GM12878 (cell line): ENCODE data around the gene SPIB. TPM values are rescaled to one million over a fixed set of nuclear protein-coding genes. Genes with fewer than 3 reads are reported as not detected.
A peak's percentile ranks its signal among the peaks of the same experiment; 100 is the strongest.

Experiments used
- ATAC-seq: fragments of 200-7000 bp; cut with Tn5 transposase; 3 replicates; pipeline ENCODE4 v1.9.1; 2020; ENCODE audit warnings: mild to moderate bottlenecking, moderate library complexity
- BruUV-seq: library from RNA; stranded (reverse); fragments of 400-500 nt; replicated peaks from 2 replicates; lab custom pipeline; 2021; lab: Mats Ljungman, UMichigan
- CTCF ChIA-PET: fragments of 300-600 bp; sonication (Branson Sonifier 250); formaldehyde crosslinking; extraction: SDS; loops from one replicate; lab custom pipeline; 2021; ENCODE audit warnings: inconsistent platforms; lab: Yijun Ruan, JAX
- POLR2A ChIA-PET: fragments of 350-600 bp; formaldehyde crosslinking; extraction: SDS; loops from one replicate; lab custom pipeline; 2021; ENCODE audit warnings: inconsistent platforms; lab: Charles Lee
- RAD21 ChIA-PET: fragments of 300-600 bp; sonication (Branson Sonifier 250); formaldehyde crosslinking; loops from one replicate; lab custom pipeline; 2023; ENCODE audit warnings: antibody characterized with exemption; ENCODE audit not compliant: unreplicated experiment; lab: Charles Lee
- SMC1A ChIA-PET: fragments of 300-600 bp; sonication (Branson Sonifier 250); formaldehyde crosslinking; loops from one replicate; lab custom pipeline; 2023; ENCODE audit not compliant: unreplicated experiment, uncharacterized antibody; lab: Charles Lee
- DNase-seq: peaks from one replicate; pipeline ENCODE4 v3.0.0-alpha.2; 2011; ENCODE audit warnings: low read depth, low spot score
- FAIRE-seq: peaks from 3 replicates; lab custom pipeline; 2011; peaks lifted over from hg19 to GRCh38; lab: Jason Lieb, UNC
- H2AFZ ChIP-seq: 2 replicates; pipeline ENCODE4 v1.6.0; 2011; ENCODE audit warnings: low read depth, low read length, control low read depth; ENCODE audit not compliant: control insufficient read depth
- H3K27ac ChIP-seq: 2 replicates; pipeline ENCODE4 v1.5.1; 2011; ENCODE audit warnings: control low read depth; ENCODE audit not compliant: control insufficient read depth, insufficient read depth
- H3K27me3 ChIP-seq, 2 experiments: replicated peaks in 1 of 2; 2 replicates each; pipeline versions ENCODE4 v1.6.0 to v1.6.1; 2011; ENCODE audit warnings: low read length in 1 of 2; ENCODE audit not compliant: control insufficient read depth in 2 of 2, insufficient read depth in 2 of 2
- H3K36me3 ChIP-seq, 2 experiments: 2 replicates each; pipeline ENCODE4 v1.5.1; 2011; ENCODE audit warnings: low read length in 1 of 2; ENCODE audit not compliant: control insufficient read depth in 2 of 2, insufficient read depth in 2 of 2
- H3K4me1 ChIP-seq: 2 replicates; pipeline ENCODE4 v1.6.1; 2011; ENCODE audit warnings: mild to moderate bottlenecking, low read length, moderate library complexity, mixed read lengths; ENCODE audit not compliant: control insufficient read depth, insufficient read depth
- H3K4me2 ChIP-seq: 2 replicates; pipeline ENCODE4 v1.6.0; 2011; ENCODE audit warnings: control low read depth; ENCODE audit not compliant: control insufficient read depth, insufficient read depth
- H3K4me3 ChIP-seq: fragments of 200-600 bp; sonication (generic); 2 replicates; pipeline ENCODE4 v1.5.1; 2016
- H3K79me2 ChIP-seq: 2 replicates; pipeline ENCODE4 v1.6.0; 2011; ENCODE audit warnings: low read length; ENCODE audit not compliant: control insufficient read depth, insufficient read depth
- H3K9ac ChIP-seq: 2 replicates; pipeline ENCODE4 v1.8.0; 2011; ENCODE audit warnings: low read length, control low read depth, mixed read lengths; ENCODE audit not compliant: control insufficient read depth, insufficient read depth
- H3K9me3 ChIP-seq: replicated peaks from 3 replicates; pipeline ENCODE4 v1.5.1; 2011; ENCODE audit warnings: mild to moderate bottlenecking, low read length; ENCODE audit not compliant: control insufficient read depth, insufficient read depth
- H4K20me1 ChIP-seq: 2 replicates; pipeline ENCODE4 v1.6.0; 2011; ENCODE audit not compliant: control insufficient read depth, insufficient read depth
- GATAD2B ChIP-seq: fragments of 450-650 bp; conservative IDR thresholded peaks from 2 replicates; pipeline ENCODE4 v1.6.1; 2017; ENCODE audit warnings: low read depth, mild to moderate bottlenecking, moderate library complexity
- HDAC6 ChIP-seq: fragments of 200-600 bp; sonication (generic); IDR thresholded peaks from one replicate; pipeline ENCODE4 v1.8.0; 2017; ENCODE audit warnings: antibody characterized with exemption; ENCODE audit not compliant: unreplicated experiment
- IKZF2 ChIP-seq, 2 experiments: fragments of 450-650 bp; IDR thresholded peaks; 2 replicates each; pipeline ENCODE4 v1.6.1; 2017; ENCODE audit warnings: mild to moderate bottlenecking in 2 of 2, moderate library complexity in 2 of 2
- IRF4 ChIP-seq: IDR thresholded peaks from 2 replicates; pipeline ENCODE4 v1.6.1; 2011; ENCODE audit warnings: low read depth, low read length
- POLR2A ChIP-seq: IDR thresholded peaks from 2 replicates; pipeline ENCODE4 v1.6.1; 2011; ENCODE audit warnings: low read depth, mild to moderate bottlenecking, low read length
- POLR2AphosphoS2 ChIP-seq: IDR thresholded peaks from 2 replicates; pipeline ENCODE4 v1.6.1; 2011; ENCODE audit warnings: low read depth, mild to moderate bottlenecking, low read length, improper control_type of control experiment, moderate library complexity
- ZBTB40 ChIP-seq: fragments of 450-650 bp; IDR thresholded peaks from 2 replicates; pipeline ENCODE4 v1.6.1; 2016; ENCODE audit warnings: mild to moderate bottlenecking, moderate library complexity, borderline replicate concordance
- ZNF687 ChIP-seq: fragments of 450-650 bp; IDR thresholded peaks from 2 replicates; pipeline ENCODE4 v1.6.1; 2017; ENCODE audit warnings: mild to moderate bottlenecking, moderate library complexity
- WGBS: methylation state at CpG from one replicate; pipeline ENCODE4 v1.1.6; 2016; ENCODE audit warnings: low lambda C conversion rate; ENCODE audit not compliant: insufficient replicate concordance, insufficient coverage; ENCODE audit errors: missing lambda C conversion rate; 5-methylcytosine and 5-hydroxymethylcytosine counted together
- in situ Hi-C: fragments of 300-500 bp; cut with MboI; formaldehyde crosslinking; loops from 9 replicates; pipeline ENCODE4 v1.14.3; 2018; ENCODE audit warnings: mixed read lengths
- intact Hi-C: fragments of 100-400 bp; cut with micrococcal nuclease; formaldehyde crosslinking; loops from one replicate; pipeline ENCODE4 v1.14.2; 2022; ENCODE audit not compliant: unreplicated experiment
- polyA plus RNA-seq, 11 experiments: library from polyadenylated mRNA; depleted of rRNA in 4 of 11; unstranded in 6 of 11; stranded (reverse) in 5 of 11; fragments of >200 nt; fragmentation: Nextera tagmentation in 4 of 11; fragmentation: Illumina TruSeq in 1 of 11; extraction: Ambion mirVana in 4 of 11; extraction: Trizol in 1 of 11; gene quantifications; 1 replicate in 1 of 11; 2 replicates in 10 of 11; pipeline versions ENCODE4 v1.2.1 to v1.2.3, GENCODE V29; 2011 to 2016; ENCODE audit warnings: inconsistent platforms in 2 of 11, missing spikeins in 2 of 11, low read depth in 1 of 11
- total RNA-seq, 4 experiments: library from RNA; depleted of rRNA in 3 of 4; stranded (reverse); fragments of >200 nt in 3 of 4; fragmentation: Illumina TruSeq in 1 of 4; extraction: Trizol in 1 of 4; gene quantifications; 2 replicates each; pipeline versions ENCODE4 v1.2.1 to v1.2.3, GENCODE V29; 2013 to 2021
- TF ChIP-seq, protein P1 (sequence below): IDR thresholded peaks from 2 replicates; pipeline ENCODE4 v1.6.1; 2012; ENCODE audit warnings: mild to moderate bottlenecking, low read depth, low read length
- TF ChIP-seq, protein P2 (sequence below): IDR thresholded peaks from 2 replicates; pipeline ENCODE4 v1.6.1; 2011; ENCODE audit warnings: low read depth, low read length, improper control_type of control experiment, borderline replicate concordance

The SPIB gene
- total and polyA plus RNA-seq, 10 of the 15 experiments (the other 5 are each of a cell fraction or from before 2014, with no cell fraction given): 3.5 to 123 (median 56.0) TPM

DNA sequence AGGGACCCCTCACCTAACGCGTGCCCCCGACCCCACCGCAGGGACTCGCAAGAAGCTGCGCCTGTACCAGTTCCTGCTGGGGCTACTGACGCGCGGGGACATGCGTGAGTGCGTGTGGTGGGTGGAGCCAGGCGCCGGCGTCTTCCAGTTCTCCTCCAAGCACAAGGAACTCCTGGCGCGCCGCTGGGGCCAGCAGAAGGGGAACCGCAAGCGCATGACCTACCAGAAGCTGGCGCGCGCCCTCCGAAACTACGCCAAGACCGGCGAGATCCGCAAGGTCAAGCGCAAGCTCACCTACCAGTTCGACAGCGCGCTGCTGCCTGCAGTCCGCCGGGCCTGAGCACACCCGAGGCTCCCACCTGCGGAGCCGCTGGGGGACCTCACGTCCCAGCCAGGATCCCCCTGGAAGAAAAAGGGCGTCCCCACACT is 9.3 kb downstream of the SPIB start:
- POLR2A ChIA-PET: interaction anchor here (4.2 kb wide), 1 partner anchor 10 kb away, joined by 26 read pairs; the partner anchor contains the start of gene SPIB
- SMC1A ChIA-PET: no interaction called here
- in situ Hi-C loops: no loop called here
- Histone ChIP-seq H2AFZ (no peak overlapping the region; the same call in 1 of the 2 replicates), H4K20me1 (peaks cover 4% of the 10 kb centered on the region), H3K9me3 (no peaks in the 10 kb centered on the region), H3K27ac (peak overlapping the region; percentile 24; the same call in 1 of the 2 replicates), H3K4me2 (peak overlapping the region; percentile 7), H3K79me2 (no peaks in the 10 kb centered on the region; the same call in 1 of the 2 replicates), H3K27me3 (no peaks in the 10 kb centered on the region), H3K4me3 (no peak overlapping the region), H3K36me3 (peaks cover 9 to 10% of the 10 kb centered on the region in 2 experiments; a peak in 3 of 4 replicates), H3K9ac (no peak overlapping the region), H3K4me1 (peaks cover 50% of the 10 kb centered on the region)
- 38% methylated on average over 31 of the region's 38 CpGs for WGBS
- RAD21 ChIA-PET: interaction anchor here (0.9 to 1.1 kb wide), 2 partner anchors 11 to 81 kb away, joined by 3 read pairs; no protein-coding TSS in a partner anchor
- ATAC-seq: peak; percentile 20
- CTCF ChIA-PET: interaction anchor here (0.5 to 2.1 kb wide), 5 partner anchors 9 to 112 kb away, joined by 3 to 6 read pairs (median 3); partner anchors contain the start of gene SPIB
- no TSS peak for BruUV-seq
- no peak for DNase-seq
- intact Hi-C loops: no loop called here
- no peak for FAIRE-seq
- TF ChIP-seq HDAC6 (no peak), GATAD2B (no peak), ZNF687 (0 out of 2 replicates have a peak, but pooled peaks have one; percentile 22), IKZF2 (IDR thresholded peaks at IDR 0.05) (peak in 1 of 2 experiments; percentile 32; a peak in 1 of 4 replicates), POLR2A (peak; percentile 54), ZBTB40 (no peak), POLR2AphosphoS2 (0 out of 2 replicates have a peak, but pooled peaks have one; percentile 14), IRF4 (no peak)
- TF ChIP-seq, protein P1, sequence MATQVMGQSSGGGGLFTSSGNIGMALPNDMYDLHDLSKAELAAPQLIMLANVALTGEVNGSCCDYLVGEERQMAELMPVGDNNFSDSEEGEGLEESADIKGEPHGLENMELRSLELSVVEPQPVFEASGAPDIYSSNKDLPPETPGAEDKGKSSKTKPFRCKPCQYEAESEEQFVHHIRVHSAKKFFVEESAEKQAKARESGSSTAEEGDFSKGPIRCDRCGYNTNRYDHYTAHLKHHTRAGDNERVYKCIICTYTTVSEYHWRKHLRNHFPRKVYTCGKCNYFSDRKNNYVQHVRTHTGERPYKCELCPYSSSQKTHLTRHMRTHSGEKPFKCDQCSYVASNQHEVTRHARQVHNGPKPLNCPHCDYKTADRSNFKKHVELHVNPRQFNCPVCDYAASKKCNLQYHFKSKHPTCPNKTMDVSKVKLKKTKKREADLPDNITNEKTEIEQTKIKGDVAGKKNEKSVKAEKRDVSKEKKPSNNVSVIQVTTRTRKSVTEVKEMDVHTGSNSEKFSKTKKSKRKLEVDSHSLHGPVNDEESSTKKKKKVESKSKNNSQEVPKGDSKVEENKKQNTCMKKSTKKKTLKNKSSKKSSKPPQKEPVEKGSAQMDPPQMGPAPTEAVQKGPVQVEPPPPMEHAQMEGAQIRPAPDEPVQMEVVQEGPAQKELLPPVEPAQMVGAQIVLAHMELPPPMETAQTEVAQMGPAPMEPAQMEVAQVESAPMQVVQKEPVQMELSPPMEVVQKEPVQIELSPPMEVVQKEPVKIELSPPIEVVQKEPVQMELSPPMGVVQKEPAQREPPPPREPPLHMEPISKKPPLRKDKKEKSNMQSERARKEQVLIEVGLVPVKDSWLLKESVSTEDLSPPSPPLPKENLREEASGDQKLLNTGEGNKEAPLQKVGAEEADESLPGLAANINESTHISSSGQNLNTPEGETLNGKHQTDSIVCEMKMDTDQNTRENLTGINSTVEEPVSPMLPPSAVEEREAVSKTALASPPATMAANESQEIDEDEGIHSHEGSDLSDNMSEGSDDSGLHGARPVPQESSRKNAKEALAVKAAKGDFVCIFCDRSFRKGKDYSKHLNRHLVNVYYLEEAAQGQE: no peak
- TF ChIP-seq, protein P2, sequence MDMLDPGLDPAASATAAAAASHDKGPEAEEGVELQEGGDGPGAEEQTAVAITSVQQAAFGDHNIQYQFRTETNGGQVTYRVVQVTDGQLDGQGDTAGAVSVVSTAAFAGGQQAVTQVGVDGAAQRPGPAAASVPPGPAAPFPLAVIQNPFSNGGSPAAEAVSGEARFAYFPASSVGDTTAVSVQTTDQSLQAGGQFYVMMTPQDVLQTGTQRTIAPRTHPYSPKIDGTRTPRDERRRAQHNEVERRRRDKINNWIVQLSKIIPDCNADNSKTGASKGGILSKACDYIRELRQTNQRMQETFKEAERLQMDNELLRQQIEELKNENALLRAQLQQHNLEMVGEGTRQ: no peak
